ENCODE results near the gene CHRNB4.
"Not testable (repeated sequence)": the region's sequence is repeated elsewhere in the genome, so short reads cannot be mapped to it uniquely, and the experiment has no call there.

The CHRNB4 gene

DNA sequence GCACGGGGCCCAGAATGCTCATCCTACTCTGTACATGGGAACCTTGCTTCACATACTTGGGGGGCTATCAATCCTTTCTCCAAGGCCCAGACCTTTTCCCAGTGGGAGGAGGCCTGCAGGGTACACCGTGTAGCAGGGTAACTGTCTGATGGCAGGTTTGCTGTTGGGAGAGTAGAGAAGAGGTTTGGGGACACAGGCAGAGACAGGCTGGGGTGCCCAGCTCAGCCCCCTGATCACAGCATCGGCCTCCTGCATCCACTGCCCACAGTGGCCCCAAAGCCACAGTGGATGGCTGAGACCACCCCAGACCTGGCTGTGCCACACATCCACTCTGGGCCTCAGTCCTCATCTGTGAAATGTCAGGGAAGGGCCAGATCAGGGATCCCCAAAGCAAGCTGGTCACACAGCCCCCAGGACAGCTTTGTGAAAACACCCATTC, 25.8 kb downstream of the CHRNB4 start:
- no peak for DNase-seq

DNA sequence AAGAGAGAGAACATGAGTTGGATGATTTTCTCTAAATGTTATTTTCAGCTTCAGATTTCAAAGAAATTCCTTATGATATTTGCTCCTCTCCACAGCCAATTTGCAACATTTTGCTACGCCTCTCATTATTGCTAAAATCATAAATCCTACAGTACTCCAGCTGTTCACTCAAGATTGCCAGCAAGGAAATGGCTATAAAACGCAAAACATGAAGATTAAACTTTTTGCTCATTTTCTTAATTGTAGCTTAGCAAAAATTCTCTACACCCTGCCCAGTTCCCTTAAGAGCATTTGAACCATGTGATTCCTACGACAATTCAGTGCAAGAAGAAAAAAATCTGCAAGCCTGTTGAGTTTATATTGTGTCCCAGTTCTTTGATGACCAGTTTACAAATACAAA, 27.0 kb downstream of the CHRNB4 start:
- no peak for DNase-seq

DNA sequence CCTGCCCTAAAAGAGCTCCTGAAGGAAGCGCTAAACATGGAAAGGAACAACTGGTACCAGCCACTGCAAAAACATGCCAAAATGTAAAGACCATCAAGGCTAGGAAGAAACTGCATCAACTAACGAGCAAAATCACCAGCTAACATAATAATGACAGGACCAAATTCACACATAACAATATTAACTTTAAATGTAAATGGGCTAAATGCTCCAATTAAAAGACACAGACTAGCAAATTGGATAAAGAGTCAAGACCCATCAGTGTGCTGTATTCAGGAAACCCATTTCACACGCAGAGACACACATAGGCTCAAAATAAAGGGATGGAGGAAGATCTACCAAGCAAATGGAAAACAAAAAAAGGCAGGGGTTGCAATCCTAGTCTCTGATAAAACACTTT, 31.5 kb downstream of the CHRNB4 start:
- DNase-seq: not testable (repeated sequence)

DNA sequence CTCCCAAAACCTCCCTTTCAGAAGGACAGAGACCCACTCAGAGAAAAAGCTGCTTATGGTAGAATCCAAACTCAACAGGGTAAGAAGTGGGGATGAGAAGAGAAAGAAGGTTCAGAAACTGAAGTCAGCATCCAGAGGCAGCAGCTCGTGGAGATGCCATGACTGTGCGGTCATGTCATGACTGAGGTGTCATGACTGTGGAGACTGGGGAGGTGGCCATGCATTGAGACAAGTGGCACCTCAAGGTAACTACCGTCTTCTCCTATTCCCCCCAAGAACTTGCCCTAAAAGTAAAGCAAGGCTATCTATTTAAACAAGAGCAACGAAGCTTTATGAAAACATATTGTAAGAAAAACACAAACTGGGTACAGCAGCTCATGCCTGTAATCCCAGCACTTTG, 35.3 kb downstream of the CHRNB4 start:
- no peak for DNase-seq

DNA sequence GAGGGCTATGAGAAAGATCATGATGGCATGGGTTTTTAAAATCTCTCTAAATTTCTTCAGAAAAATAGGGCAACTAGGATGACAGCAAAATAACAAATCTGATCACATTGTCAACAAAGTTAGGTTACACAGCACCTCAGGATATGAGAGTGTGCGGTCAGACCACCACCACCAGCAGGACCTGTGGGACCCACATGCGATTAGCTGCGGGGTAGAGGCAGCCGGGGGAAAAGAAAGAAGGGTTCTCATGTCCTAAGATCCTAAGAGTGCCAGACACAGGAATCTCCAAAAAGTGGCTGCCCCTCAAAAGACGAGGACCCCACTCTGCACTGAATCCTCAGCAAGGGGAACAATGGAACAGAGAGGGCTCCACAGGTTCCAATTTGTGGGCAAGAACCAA, 35.8 kb downstream of the CHRNB4 start:
- DNase-seq: no peak

DNA sequence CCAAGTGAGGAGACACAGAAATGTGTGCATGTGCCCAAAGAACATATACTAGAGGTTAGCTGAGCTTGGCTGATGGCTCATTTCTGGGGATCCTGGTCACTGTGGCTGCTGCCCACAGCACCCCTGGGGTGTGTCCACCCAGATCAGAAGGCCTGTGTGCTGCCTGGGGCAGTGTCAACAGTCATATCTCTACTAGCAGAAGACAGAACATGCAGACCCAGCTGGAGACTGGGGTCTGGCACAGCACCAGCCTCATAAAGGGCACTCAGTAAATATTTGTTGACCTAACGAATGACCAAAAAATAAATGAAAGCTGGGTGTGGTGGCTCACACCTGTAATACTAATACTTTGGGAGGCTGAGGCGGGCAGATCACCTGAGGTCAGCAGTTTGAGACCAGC, 36.6 kb downstream of the CHRNB4 start:
- DNase-seq: no peak

DNA sequence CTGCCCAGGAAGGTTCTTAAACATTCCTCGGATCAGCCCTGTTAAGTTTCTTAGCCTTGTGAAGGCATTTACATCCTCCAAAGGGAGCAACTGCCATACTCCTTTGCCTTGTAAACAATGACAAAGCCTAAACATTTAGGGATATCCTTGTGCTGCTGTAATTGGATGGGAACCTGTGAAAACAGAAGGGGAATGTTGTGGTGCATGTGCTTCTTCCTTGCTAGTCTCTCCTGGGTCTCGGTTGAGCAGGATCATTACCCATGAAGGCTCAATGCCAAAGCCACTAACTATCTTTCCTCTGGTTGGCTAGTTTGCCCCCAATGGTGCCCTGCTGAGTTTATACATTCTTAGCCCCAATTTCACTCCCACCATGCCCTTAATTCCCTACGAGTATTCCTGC, 37.5 kb downstream of the CHRNB4 start:
- DNase-seq: no peak

DNA sequence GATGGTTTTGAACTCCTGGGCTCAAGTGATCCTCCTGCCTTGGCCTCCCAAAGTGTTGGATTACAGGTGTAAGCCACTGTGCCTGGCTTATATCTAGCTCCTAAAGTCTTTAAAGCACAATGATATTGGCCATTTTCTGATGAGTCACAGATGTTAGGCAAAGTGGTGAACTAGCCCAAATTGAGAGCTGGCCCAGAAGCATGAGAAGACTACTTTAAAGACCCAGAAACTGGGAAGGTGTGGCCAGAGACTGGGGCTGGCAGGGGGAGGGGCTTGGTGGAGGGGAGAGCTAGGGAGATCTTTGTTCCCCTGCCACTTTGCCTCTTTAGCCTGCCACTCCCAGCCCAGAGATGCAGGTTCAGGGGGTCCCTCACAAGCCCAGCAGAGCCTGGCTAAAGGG, 41.8 kb downstream of the CHRNB4 start:
- no peak for DNase-seq

DNA sequence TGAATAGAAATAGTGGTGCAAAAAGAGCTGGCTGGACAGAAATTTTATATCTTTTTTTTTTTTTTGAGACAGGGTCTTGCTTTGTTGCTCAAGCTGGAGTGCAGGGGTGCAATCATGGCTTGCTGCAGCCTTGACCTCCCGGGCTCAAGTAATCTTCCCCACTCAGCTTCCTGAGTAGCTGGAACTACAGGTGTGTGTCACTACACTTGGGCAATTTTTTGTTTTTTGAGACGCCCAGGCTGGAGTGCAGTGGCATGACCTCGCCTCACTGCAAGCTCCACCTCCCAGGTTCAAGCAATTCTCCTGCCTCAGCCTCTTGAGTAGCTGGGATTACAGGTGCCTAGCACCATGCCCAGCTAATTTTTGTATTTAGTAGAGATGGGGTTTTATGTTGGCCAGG, 42.7 kb downstream of the CHRNB4 start:
- no peak for DNase-seq

DNA sequence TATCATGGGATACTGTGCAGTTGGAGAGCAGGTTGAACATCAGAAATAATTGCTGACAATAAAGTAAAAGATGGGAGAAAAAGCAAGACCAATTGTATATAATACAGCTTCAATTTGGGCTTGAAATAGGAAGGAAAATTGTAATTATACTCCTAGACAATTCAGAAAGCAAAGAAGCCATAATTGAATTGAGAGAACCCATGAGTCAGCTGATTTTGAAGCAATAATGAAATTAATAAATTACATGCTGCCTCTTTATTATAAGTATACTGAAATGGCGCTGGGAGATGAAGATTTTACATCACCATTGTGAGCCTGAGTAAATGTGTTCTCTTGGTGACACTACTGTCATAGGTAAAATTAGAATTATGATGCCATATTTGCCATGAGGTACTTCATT, 43.4 kb downstream of the CHRNB4 start:
- no peak for DNase-seq

DNA sequence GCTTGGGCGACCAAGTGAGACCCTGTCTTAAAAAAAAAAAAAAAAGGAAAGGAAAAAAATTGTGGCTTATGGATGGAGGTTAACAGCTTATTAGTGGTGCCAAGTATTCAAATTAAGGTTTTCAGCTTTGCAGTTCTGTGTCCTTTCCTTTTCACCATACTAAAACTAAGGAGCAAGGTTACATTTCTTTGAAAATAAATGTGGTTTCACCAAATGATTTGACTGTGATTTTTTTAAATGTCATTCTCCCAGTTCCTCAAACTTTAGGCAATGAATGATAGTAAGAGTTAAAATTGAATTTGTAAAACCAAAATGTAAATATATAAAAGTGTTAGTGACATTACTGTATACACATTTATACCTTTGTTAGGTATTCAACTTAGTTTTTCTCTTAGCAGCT, 66.1 kb downstream of the CHRNB4 start:
- no peak for DNase-seq

Measured in T-helper 2 cell (primary cell).